GM18502 (cell line): ENCODE results near the gene EFNA5.

Experiments
- ATAC-seq: cut with Tn5 transposase; IDR thresholded peaks from one replicate; pipeline ENCODE4 v1.9.1; 2021; ENCODE audit warnings: mild to moderate bottlenecking; ENCODE audit not compliant: unreplicated experiment, poor library complexity

Gene EFNA5

DNA sequence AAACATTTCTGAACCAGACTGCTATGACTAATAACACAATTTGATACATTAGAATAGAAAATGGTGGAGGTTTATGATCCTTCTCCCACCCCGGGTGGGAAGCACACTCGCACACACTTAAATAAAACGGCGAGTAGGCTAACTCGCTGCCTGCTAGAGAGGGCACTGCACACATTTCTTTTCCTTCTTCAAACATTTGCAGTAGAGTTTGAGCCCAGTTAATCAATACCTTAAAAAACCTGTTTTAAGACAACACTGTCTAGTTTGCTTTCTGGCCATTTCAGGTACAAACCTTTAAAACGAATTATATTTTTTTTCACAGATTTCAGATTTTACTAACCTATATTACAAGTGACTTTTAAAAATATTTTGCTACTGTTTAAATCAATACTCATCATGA lies 63.5 kb downstream of the EFNA5 start:
- ATAC-seq, result no peak

- ATAC-seq, result no peak
These were observed 65.1 kb downstream of the EFNA5 start for GRCh38 chr5:107605596-107606125.

DNA sequence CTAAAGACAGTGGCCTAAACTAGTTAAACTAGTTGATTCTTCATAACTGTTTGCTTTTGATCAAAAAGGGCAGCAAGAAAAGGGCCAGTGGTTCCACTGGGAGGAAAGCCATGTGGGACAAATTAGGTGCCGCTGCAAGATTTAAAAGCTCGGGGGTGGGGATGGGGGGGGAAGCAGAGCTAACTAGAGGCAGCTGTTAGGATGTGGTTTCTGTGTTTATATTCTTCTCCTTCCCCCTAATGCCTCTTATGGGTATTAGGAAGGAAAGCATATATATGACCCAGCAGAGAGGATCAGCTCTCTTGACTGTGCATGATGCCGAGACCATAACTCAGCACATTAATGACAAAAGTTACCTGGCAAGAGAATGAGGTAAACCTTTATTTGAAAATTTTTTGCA lies 65.7 kb downstream of the EFNA5 start:
- no peak for ATAC-seq

DNA sequence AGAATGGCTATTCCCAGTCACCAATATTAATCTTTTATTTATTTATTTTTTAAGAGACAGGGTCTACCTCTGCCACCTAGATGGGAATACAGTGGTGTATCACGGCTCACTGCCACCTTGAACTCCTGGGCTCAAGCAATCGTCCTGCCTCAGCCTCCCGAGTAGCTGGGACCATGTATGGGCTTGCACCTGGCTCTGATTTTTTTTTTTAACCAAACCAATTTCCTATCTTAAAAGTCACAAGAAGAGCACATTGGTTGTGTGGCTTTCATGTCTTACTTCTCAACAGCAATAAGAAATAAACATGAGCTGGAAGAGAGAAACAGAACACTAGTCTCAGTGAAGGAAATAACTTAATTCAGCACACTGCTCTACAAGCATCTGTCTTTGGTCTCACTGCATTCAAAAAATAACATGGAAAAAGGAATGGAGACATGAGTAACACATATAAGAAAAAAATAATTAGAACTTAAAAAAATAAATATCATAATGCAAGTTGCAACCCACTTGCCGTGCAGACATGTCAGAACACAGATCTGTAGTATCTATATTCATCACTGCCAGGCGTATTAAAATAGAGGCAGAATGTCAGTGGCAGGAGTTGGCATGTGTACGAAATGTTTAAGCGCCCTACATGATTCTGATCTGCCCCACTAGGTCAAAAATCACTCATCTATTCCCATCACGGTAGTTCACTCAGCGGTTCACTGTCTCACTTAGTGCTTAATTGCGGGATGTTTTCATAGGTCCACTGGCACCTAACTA lies 66.4 kb downstream of the EFNA5 start:
- ATAC-seq, result no peak

GRCh38 chr5:107603349-107603748 lies 67.4 kb downstream of the EFNA5 start:
- ATAC-seq, result no peak

- ATAC-seq, result no peak
These were observed 67.8 kb downstream of the EFNA5 start for GRCh38 chr5:107602896-107603295.

DNA sequence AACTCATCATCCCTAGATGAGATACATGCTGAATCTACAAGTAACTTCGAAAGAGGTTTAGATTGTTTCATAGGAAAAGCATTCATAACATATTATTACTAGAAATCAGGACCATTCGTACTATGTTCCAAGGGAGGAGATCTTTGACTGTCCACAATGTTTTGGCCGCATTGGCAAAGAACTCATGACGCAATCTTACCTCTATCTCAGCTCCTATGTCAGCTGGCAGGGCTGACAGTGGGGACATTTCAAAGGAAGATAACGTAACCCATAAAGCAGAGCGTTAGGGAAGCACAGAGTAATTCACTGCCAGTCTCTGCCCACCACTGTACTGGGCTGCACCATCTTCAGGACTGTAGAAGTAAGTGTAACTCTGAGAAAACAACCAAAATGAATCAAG lies 69.7 kb downstream of the EFNA5 start:
- no peak for ATAC-seq

- ATAC-seq, result no peak
These were observed 71.8 kb downstream of the EFNA5 start for GRCh38 chr5:107598958-107599357.

DNA sequence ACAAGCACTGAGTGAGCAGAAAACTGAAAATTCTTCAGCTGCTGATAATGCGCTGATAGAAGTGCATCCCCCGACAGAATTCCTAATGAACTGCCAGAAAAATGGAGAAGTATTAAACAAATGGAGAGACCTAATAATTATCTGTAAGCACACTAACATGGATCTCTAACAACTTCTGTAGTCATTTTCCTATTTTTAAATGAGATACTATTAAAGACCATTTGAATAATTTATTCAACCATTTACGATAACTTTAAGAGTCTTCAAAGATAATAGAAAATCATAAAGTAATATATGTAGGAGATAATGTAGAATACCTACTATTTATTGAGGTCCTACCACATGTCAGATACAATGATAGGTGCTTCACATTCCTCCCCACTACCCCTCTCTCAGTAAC lies 72.9 kb downstream of the EFNA5 start:
- no peak for ATAC-seq

DNA sequence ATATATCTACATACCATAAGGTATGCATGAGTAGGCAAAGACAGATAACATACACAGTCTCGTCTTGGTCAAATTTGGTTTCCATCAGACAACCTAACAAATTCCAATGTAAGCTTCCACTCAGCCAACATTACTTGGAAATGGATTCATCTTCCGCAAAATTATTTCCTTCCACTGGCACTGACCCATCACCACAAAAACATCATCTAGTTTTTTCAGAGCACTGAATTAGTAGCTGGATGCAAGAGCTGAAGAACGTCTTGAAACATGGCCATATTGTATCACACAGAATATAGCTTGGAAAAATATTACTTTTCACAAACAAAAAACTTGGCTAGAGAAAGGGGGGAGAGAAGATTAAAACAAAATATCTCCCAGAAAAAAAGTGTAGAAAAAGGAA lies 73.5 kb downstream of the EFNA5 start:
- ATAC-seq, result no peak

DNA sequence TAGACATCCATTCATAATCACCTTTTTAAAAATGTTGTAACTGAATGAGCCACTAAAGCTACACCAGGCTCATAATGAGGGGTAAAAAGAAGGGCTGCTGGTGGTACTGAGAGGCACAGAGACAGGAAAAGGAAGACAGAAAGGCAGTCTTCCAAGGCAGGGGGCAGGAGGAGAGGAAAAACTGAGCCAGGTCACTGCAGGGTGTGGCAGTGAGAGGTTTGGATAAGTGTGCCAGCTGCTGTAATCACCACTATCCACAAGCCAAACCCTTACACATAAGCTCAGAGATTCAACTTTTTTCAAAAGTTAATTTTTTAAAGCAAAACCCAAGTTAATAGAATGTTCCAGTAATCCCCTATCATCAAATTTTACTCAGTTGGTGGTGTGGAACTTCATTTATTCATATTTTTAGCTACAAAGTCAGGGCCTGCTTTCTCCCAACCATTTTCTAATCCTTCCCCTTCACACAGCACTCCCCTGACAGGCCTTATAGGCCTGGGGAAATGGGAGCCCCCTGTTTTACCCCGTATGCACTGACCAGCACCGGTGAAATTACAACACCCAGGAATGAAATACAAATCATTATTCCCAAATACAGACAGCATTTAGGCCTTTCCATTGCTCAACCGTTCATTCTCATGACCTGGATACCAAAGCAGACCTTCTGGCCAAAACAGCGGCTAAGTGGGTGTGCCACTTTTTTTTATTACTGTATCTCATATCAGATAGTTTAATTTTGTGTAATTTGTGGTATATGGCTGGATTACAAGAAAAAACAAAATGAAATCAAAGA lies 76.3 kb downstream of the EFNA5 start:
- ATAC-seq, result no peak

- ATAC-seq, result no peak
These were observed 77.7 kb downstream of the EFNA5 start for GRCh38 chr5:107593009-107593408.

GRCh38 chr5:107592515-107592914 lies 78.2 kb downstream of the EFNA5 start:
- ATAC-seq, result no peak

GRCh38 chr5:107590686-107591085 lies 80.1 kb downstream of the EFNA5 start:
- no peak for ATAC-seq

- no peak for ATAC-seq
These were observed 81.1 kb downstream of the EFNA5 start for GRCh38 chr5:107589520-107590193.

DNA sequence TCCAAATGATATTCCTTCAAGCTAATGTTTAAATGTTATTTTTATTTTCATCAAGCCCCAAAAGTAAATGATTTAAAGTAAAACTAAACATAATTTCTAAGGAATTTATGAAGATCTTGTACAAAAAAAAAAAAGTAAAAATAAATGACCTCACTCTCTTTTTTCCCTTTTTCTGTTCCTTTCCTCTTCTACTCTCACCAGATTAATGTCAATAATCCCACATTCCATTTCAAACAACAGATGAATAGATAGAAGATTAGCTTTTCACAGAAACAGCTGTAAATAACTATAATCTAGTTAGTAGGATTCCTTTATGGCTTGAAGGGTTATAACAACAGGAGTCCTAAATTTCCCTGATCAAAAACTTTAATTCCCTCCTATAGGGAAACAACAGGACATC lies 88.1 kb downstream of the EFNA5 start:
- no peak for ATAC-seq

GRCh38 chr5:107580889-107581820 lies 89.6 kb downstream of the EFNA5 start:
- no peak for ATAC-seq

DNA sequence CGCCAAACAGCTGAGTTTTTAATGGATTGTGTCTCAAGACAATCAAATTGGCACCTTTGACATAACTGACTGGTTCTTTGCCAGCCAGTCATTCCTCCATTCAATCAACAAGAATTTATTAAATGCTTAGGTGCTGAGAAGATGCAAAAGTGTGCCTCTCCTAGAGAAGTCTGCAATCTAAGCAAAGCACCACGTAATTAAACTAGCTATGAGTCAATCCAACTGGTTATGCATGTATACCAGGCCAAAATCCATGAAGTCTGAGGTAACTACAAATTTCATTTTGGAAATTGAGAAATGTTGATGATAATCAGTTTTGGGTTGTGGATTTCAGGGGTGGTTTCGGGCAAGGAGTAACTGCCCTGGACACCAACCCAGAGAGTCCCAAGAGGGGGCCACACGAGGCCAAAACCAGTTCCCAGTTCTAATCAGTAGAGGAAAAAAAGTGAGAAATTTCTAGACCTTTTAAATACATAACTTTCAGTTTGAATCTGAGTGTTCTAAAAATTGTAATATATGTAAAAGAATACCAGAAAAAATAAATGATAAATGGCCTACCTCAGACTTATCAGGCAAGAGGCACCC lies 92.6 kb downstream of the EFNA5 start:
- ATAC-seq, result no peak

GRCh38 chr5:107577394-107577950 lies 93.3 kb downstream of the EFNA5 start:
- no peak for ATAC-seq
